Measurements from ENCODE around the gene RNASE2.

Gene RNASE2

DNA sequence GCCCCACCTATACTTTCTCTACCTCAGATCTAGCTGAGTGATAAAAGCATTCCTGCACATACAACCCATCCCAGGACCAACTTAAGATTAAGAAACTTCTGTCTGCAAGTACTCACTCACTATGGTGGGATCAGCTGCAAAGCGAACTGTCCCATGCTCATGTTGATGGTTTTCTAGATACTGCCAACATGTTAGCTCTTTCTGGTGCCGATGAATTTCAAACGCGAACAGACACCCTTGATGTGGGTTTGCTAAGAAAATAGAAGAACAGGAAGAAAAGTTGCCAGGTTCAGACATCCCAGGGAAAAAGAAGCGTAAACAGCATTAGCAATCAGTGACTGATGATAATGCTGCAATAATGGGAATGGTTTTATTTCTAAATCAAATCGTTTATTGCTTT, 42.3 kb downstream of the RNASE2 start:
- peaks cover 20 to 41% of the 10 kb centered on the region in 2 donors for H3K4me1 ChIP-seq (ENCODE audit: control insufficient read depth in 2 of 2, insufficient read depth in 2 of 2, low read length in 2 of 2)
- peak overlapping the region; percentile 27 to 35 for H3K27ac ChIP-seq (ENCODE audit: low read depth in 2 of 2, low read length in 2 of 2)
- peaks cover 37 to 46% of the 10 kb centered on the region in 2 donors for H3K36me3 ChIP-seq (ENCODE audit: control insufficient read depth in 2 of 2, insufficient read depth in 2 of 2, low read length in 2 of 2)
- H3K9me3 ChIP-seq (ENCODE audit: control insufficient read depth in 2 of 2, low read length in 2 of 2): no peaks in the 10 kb centered on the region
- no peaks in the 10 kb centered on the region for H3K27me3 ChIP-seq (ENCODE audit: control insufficient read depth in 2 of 2, insufficient read depth in 2 of 2, low read length in 2 of 2)
- peak overlapping the region; percentile 49 to 64 for H3K4me3 ChIP-seq (ENCODE audit: low read length in 2 of 2)
- no peak overlapping the region for H3K9ac ChIP-seq (ENCODE audit: low read depth in 1 of 2, low read length in 2 of 2)

DNA sequence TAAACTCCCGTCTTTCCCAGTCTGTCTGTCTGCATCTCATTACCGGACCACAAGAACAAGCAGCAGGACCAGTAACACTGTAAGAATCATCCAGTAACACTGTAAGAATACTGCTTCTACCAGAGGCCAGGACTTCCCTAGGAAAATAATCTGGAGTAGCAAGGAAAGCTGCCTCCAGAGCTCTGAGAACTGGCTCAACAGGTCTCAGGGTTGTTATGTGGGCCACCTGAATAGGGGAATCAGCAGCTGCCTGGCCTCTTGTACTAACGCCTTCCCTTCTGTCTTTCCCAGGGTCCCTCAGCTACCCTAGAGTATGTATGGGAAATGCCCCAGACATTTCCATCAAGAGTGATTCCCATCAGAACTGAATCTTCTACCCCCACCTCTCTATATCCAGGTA, 42.9 kb downstream of the RNASE2 start:
- Histone ChIP-seq H3K4me3 (ENCODE audit: low read length in 2 of 2) (peak overlapping the region; percentile 49 to 64), H3K4me1 (ENCODE audit: control insufficient read depth in 2 of 2, insufficient read depth in 2 of 2, low read length in 2 of 2) (peaks cover 23 to 43% of the 10 kb centered on the region in 2 donors), H3K27me3 (ENCODE audit: control insufficient read depth in 2 of 2, insufficient read depth in 2 of 2, low read length in 2 of 2) (no peaks in the 10 kb centered on the region), H3K36me3 (ENCODE audit: control insufficient read depth in 2 of 2, insufficient read depth in 2 of 2, low read length in 2 of 2) (peaks cover 32 to 40% of the 10 kb centered on the region in 2 donors), H3K9me3 (ENCODE audit: control insufficient read depth in 2 of 2, low read length in 2 of 2) (no peaks in the 10 kb centered on the region), H3K9ac (ENCODE audit: low read depth in 1 of 2, low read length in 2 of 2) (peak overlapping the region; percentile 4 to 34), H3K27ac (ENCODE audit: low read depth in 2 of 2, low read length in 2 of 2) (peak overlapping the region in 1 of 2 donors; percentile 50)

DNA sequence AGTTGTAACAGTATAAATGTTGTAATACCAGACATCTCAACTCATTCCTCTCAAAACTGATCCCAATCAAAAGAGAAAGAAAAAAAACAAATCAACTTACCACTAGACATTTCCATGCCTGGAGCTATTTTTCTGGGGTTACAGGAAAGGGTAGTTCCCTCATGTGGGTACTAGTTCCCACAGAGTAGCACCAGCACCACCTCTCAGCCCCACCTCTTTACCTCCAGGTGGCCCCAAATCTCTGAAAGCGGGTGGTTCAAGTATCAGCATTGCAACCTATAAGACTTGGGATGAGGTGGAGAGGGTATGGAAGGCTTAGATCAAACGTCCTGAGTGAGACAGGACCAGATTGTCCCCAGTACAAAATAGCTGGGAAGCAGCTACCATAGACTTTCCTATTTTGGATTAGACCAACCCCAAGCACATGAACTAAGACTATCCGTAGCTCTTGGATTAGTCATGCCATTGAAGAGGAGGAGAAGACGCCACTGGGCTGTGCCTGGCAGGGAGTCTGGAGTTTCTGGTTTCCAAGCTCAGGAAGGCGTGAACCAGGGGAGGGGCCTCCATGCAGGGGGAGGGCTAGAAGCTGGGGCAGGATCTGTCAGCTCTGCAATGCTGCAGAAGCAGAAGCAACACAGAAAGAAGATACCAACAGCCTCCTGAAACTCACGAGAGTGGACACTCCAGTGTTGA, 43.5 kb downstream of the RNASE2 start, which contains the start of gene SLC39A2:
TSS of gene SLC39A2 (plus strand) at position 620 of the 693 bp plus-strand sequence. CDS start 154 bp downstream, outside the sequence.
- Histone ChIP-seq H3K4me1 (ENCODE audit: control insufficient read depth in 2 of 2, insufficient read depth in 2 of 2, low read length in 2 of 2) (peaks cover 23 to 43% of the 10 kb centered on the region in 2 donors), H3K9me3 (ENCODE audit: control insufficient read depth in 2 of 2, low read length in 2 of 2) (no peaks in the 10 kb centered on the region), H3K27me3 (ENCODE audit: control insufficient read depth in 2 of 2, insufficient read depth in 2 of 2, low read length in 2 of 2) (no peaks in the 10 kb centered on the region), H3K27ac (ENCODE audit: low read depth in 2 of 2, low read length in 2 of 2) (peak within 1 kb of the TSS; percentile 50 to 65), H3K36me3 (ENCODE audit: control insufficient read depth in 2 of 2, insufficient read depth in 2 of 2, low read length in 2 of 2) (peaks cover 29 to 36% of the 10 kb centered on the region in 2 donors), H3K9ac (ENCODE audit: low read depth in 1 of 2, low read length in 2 of 2) (peak within 1 kb of the TSS; percentile 4 to 34), H3K4me3 (ENCODE audit: low read length in 2 of 2) (peak within 1 kb of the TSS; percentile 49 to 64)

DNA sequence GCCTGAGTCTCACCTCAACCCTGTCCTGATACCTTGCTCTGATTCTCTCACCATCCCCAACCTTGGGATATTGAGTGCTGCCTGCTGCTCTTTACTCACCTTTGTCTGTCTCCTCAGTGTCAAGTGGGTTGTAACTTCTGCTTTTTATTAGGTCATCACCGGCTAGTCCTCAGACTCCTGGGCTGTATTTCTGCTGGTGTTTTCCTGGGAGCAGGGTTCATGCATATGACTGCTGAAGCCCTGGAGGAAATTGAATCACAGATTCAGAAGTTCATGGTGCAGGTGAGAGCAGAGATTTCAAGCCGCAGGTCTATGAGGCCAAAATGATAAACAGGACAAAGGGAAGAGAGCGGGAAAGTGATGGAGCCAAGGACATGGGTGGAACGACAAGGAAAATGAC, 44.3 kb downstream of the RNASE2 start:
- peaks cover 21 to 28% of the 10 kb centered on the region in 2 donors for H3K36me3 ChIP-seq (ENCODE audit: control insufficient read depth in 2 of 2, insufficient read depth in 2 of 2, low read length in 2 of 2)
- peak overlapping the region in 1 of 2 donors; percentile 50 for H3K27ac ChIP-seq (ENCODE audit: low read depth in 2 of 2, low read length in 2 of 2)
- H3K9me3 ChIP-seq (ENCODE audit: control insufficient read depth in 2 of 2, low read length in 2 of 2): no peaks in the 10 kb centered on the region
- H3K4me1 ChIP-seq (ENCODE audit: control insufficient read depth in 2 of 2, insufficient read depth in 2 of 2, low read length in 2 of 2): peaks cover 23 to 43% of the 10 kb centered on the region in 2 donors
- no peak overlapping the region for H3K4me3 ChIP-seq (ENCODE audit: low read length in 2 of 2)
- H3K27me3 ChIP-seq (ENCODE audit: control insufficient read depth in 2 of 2, insufficient read depth in 2 of 2, low read length in 2 of 2): no peaks in the 10 kb centered on the region
- no peak overlapping the region for H3K9ac ChIP-seq (ENCODE audit: low read depth in 1 of 2, low read length in 2 of 2)

DNA sequence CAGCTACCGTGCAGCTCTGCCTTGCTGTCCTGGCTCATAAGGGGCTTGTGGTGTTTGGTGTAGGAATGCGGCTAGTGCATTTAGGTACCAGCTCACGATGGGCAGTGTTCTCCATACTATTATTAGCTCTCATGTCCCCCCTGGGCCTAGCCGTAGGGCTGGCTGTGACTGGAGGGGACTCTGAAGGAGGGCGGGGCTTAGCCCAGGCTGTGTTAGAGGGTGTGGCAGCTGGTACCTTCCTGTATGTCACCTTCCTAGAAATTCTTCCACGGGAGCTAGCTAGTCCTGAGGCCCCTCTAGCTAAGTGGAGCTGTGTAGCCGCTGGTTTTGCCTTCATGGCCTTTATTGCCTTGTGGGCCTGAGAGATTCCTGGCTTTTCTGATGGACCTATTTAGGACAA, 45.9 kb downstream of the RNASE2 start:
- peaks cover 5 to 12% of the 10 kb centered on the region in 2 donors for H3K36me3 ChIP-seq (ENCODE audit: control insufficient read depth in 2 of 2, insufficient read depth in 2 of 2, low read length in 2 of 2)
- peaks cover 21 to 37% of the 10 kb centered on the region in 2 donors for H3K4me1 ChIP-seq (ENCODE audit: control insufficient read depth in 2 of 2, insufficient read depth in 2 of 2, low read length in 2 of 2)
- no peak overlapping the region for H3K27ac ChIP-seq (ENCODE audit: low read depth in 2 of 2, low read length in 2 of 2)
- H3K4me3 ChIP-seq (ENCODE audit: low read length in 2 of 2): no peak overlapping the region
- no peaks in the 10 kb centered on the region for H3K9me3 ChIP-seq (ENCODE audit: control insufficient read depth in 2 of 2, low read length in 2 of 2)
- H3K9ac ChIP-seq (ENCODE audit: low read depth in 1 of 2, low read length in 2 of 2): peak overlapping the region in 1 of 2 donors; percentile 19
- no peaks in the 10 kb centered on the region for H3K27me3 ChIP-seq (ENCODE audit: control insufficient read depth in 2 of 2, insufficient read depth in 2 of 2, low read length in 2 of 2)

DNA sequence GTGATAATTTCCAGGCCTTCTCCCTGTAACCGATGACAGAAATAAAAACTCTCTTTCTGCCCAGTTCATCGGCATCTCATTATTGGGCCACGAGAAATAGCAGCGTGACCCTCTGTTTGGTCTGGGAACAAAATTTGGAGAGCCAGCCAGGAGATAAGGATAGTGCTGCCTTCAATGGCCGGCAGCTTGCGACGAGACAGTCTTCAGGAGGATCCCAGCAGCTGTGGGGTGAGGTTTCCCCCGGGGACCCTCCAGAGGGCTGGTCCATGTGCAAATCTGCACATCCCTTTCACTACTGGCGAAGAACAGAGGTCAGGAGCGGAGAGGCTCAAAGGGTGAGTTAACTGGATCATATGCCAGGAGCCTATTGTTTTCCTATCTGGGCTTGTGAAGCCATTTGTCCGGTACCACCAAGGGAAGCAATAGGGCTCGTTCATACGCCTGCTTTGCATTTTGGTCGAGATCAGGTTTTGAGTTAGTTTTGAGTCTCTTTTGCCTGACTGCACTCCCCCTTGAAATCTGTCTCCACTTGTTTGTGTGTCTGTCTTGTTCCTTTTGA, 48.6 kb downstream of the RNASE2 start:
- peaks cover 20 to 22% of the 10 kb centered on the region in 2 donors for H3K4me1 ChIP-seq (ENCODE audit: control insufficient read depth in 2 of 2, insufficient read depth in 2 of 2, low read length in 2 of 2)
- no peak overlapping the region for H3K9ac ChIP-seq (ENCODE audit: low read depth in 1 of 2, low read length in 2 of 2)
- peak overlapping the region in 1 of 2 donors; percentile 52 for H3K27ac ChIP-seq (ENCODE audit: low read depth in 2 of 2, low read length in 2 of 2)
- no peak overlapping the region for H3K4me3 ChIP-seq (ENCODE audit: low read length in 2 of 2)
- H3K9me3 ChIP-seq (ENCODE audit: control insufficient read depth in 2 of 2, low read length in 2 of 2): no peaks in the 10 kb centered on the region
- no peaks in the 10 kb centered on the region for H3K27me3 ChIP-seq (ENCODE audit: control insufficient read depth in 2 of 2, insufficient read depth in 2 of 2, low read length in 2 of 2)
- H3K36me3 ChIP-seq (ENCODE audit: control insufficient read depth in 2 of 2, insufficient read depth in 2 of 2, low read length in 2 of 2): no peaks in the 10 kb centered on the region

Data from mucosa of rectum (tissue), 2 donors.